ENCODE data around the gene SULT4A1. TPM values are rescaled to one million over a fixed set of nuclear protein-coding genes. Genes with fewer than 3 reads are reported as not detected.

The SULT4A1 gene
- total RNA-seq, 4 donors from 2014 or later: 0.25 to 0.46 TPM; not detected in 2

- ATAC-seq (ENCODE audit: low FRiP score) (no peak), DNase-seq (ENCODE audit: low spot score) (no peak)
- no peak for TF ChIP-seq CTCF (IDR thresholded peaks at IDR 0.05)
Observed at GRCh38 chr22:43827926-43828724, 34.2 kb downstream of the SULT4A1 start.

GRCh38 chr22:43827003-43827735 lies 35.1 kb downstream of the SULT4A1 start:
- DNase-seq (ENCODE audit: low spot score): no peak
- no peak for TF ChIP-seq CTCF (IDR thresholded peaks at IDR 0.05)
- no peak for ATAC-seq (ENCODE audit: low FRiP score)

GRCh38 chr22:43826142-43827002 lies 35.9 kb downstream of the SULT4A1 start:
- peak; percentile 61 for ATAC-seq (ENCODE audit: low FRiP score)
- no peak for TF ChIP-seq CTCF (IDR thresholded peaks at IDR 0.05)
- no peak for DNase-seq (ENCODE audit: low spot score)

GRCh38 chr22:43825651-43826050 lies 36.7 kb downstream of the SULT4A1 start:
- TF ChIP-seq CTCF (IDR thresholded peaks at IDR 0.05): no peak
- ATAC-seq (ENCODE audit: low FRiP score): no peak
- DNase-seq (ENCODE audit: low spot score): no peak

GRCh38 chr22:43824724-43825420 lies 37.4 kb downstream of the SULT4A1 start:
- ATAC-seq (ENCODE audit: low FRiP score) (no peak), DNase-seq (ENCODE audit: low spot score) (no peak)
- TF ChIP-seq CTCF (IDR thresholded peaks at IDR 0.05): no peak

GRCh38 chr22:43823911-43824665 lies 38.2 kb downstream of the SULT4A1 start:
- DNase-seq (ENCODE audit: low spot score) (no peak), ATAC-seq (ENCODE audit: low FRiP score) (no peak)
- no peak for TF ChIP-seq CTCF (IDR thresholded peaks at IDR 0.05)
